Endothelial cell of umbilical vein (primary cell): ENCODE results near the gene COL1A1. TPM values are rescaled to one million over a fixed set of nuclear protein-coding genes. Genes with fewer than 3 reads are reported as not detected.

Source experiments
- BruUV-seq: library from RNA; stranded (reverse); fragments of 400-500 nt; replicated peaks from 2 replicates; lab custom pipeline; 2021; lab: Mats Ljungman, UMichigan
- CTCF ChIA-PET: fragments of 300-600, 350-600 bp; sonication (Branson Sonifier 250); formaldehyde crosslinking; loops from one replicate; lab custom pipeline; 2021; ENCODE audit warnings: antibody characterized with exemption, inconsistent platforms; lab: Charles Lee
- POLR2A ChIA-PET: fragments of 300-600, 350-600 bp; sonication (Branson Sonifier 250); formaldehyde crosslinking; loops from one replicate; lab custom pipeline; 2021; ENCODE audit warnings: antibody characterized with exemption, inconsistent platforms; lab: Charles Lee
- DNase-seq: peaks from one replicate; pipeline ENCODE4 v3.0.0-alpha.2; 2011; ENCODE audit warnings: low read depth, low spot score
- FAIRE-seq: peaks from 2 replicates; lab custom pipeline; 2011; peaks lifted over from hg19 to GRCh38; lab: Jason Lieb, UNC
- H2AFZ ChIP-seq: 2 replicates; pipeline ENCODE4 v1.6.0; 2012; ENCODE audit warnings: low read depth, low read length, control low read depth, inconsistent platforms
- H3K27ac ChIP-seq: 2 replicates; pipeline ENCODE4 v1.5.1; 2011; ENCODE audit warnings: low read depth, mild to moderate bottlenecking, control low read depth, low read length, moderate library complexity; ENCODE audit not compliant: insufficient read depth
- H3K27me3 ChIP-seq, 2 experiments: 2 replicates each; pipeline versions ENCODE4 v1.6.0 to v1.6.1; 2011; ENCODE audit warnings: low read length in 2 of 2, mixed read lengths in 1 of 2; ENCODE audit not compliant: control insufficient read depth in 2 of 2, insufficient read depth in 2 of 2
- H3K36me3 ChIP-seq, 2 experiments: 2 replicates in 1 of 2; 3 replicates in 1 of 2; pipeline ENCODE4 v1.5.1; 2011; ENCODE audit warnings: low read length in 2 of 2, mild to moderate bottlenecking in 1 of 2, moderate library complexity in 1 of 2; ENCODE audit not compliant: control insufficient read depth in 2 of 2, insufficient read depth in 2 of 2; ENCODE audit errors: extremely low read depth in 1 of 2
- H3K4me1 ChIP-seq: 3 replicates; pipeline ENCODE4 v1.5.1; 2011; ENCODE audit warnings: mild to moderate bottlenecking, low read length; ENCODE audit not compliant: control insufficient read depth, insufficient read depth; ENCODE audit errors: extremely low read depth
- H3K4me2 ChIP-seq: 2 replicates; pipeline ENCODE4 v1.6.1; 2011; ENCODE audit warnings: low read length, control low read depth, mixed read lengths; ENCODE audit not compliant: insufficient read depth
- H3K4me3 ChIP-seq, 3 experiments: fragments of 200-600 bp in 1 of 3; sonication (generic), shearing (Covaris generic) in 1 of 3; replicated peaks in 1 of 3; 2 replicates each; pipeline ENCODE4 v1.5.1; 2011 to 2016; ENCODE audit warnings: control low read depth in 3 of 3, low read length in 3 of 3, mild to moderate bottlenecking in 2 of 3, inconsistent platforms in 1 of 3, low read depth in 1 of 3, moderate library complexity in 1 of 3; ENCODE audit not compliant: insufficient read depth in 1 of 3
- H3K79me2 ChIP-seq: 2 replicates; pipeline ENCODE4 v1.6.0; 2012; ENCODE audit warnings: low read length, inconsistent platforms; ENCODE audit not compliant: control insufficient read depth, insufficient read depth
- H3K9ac ChIP-seq: replicated peaks from 2 replicates; pipeline ENCODE3; 2011; ENCODE audit warnings: low read length, control low read depth; ENCODE audit not compliant: insufficient read depth; ENCODE audit errors: extremely low read depth
- H3K9me1 ChIP-seq: replicated peaks from 3 replicates; pipeline ENCODE4 v1.6.0; 2011; ENCODE audit warnings: mild to moderate bottlenecking, low read length; ENCODE audit not compliant: control insufficient read depth, insufficient read depth; ENCODE audit errors: extremely low read depth
- H3K9me3 ChIP-seq: replicated peaks from 2 replicates; pipeline ENCODE4 v1.5.1; 2012; ENCODE audit warnings: low read length, inconsistent platforms; ENCODE audit not compliant: control insufficient read depth, insufficient read depth
- H4K20me1 ChIP-seq: replicated peaks from 2 replicates; pipeline ENCODE3; 2011; ENCODE audit warnings: mild to moderate bottlenecking, low read length; ENCODE audit not compliant: control insufficient read depth, insufficient read depth; ENCODE audit errors: extremely low read depth
- CTCF ChIP-seq, 2 donors: IDR thresholded peaks; 1 replicate in 1 of 2; 2 replicates in 1 of 2; pipeline ENCODE4 v1.5.1; 2011; ENCODE audit warnings: low read length in 2 of 2, mild to moderate bottlenecking in 2 of 2, moderate library complexity in 2 of 2, control low read depth in 1 of 2, inconsistent platforms in 1 of 2, low read depth in 1 of 2; ENCODE audit not compliant: insufficient read depth in 1 of 2; ENCODE audit errors: extremely low read depth in 1 of 2
- EZH2 ChIP-seq: IDR thresholded peaks from 2 replicates; pipeline ENCODE4 v1.6.1; 2012; ENCODE audit warnings: borderline replicate concordance, low read depth, mild to moderate bottlenecking, moderate library complexity, low read length, inconsistent platforms; ENCODE audit not compliant: severe bottlenecking
- FOS ChIP-seq: IDR thresholded peaks from 2 replicates; pipeline ENCODE4 v1.6.1; 2011; ENCODE audit warnings: mild to moderate bottlenecking, low read length, moderate library complexity, borderline replicate concordance; ENCODE audit not compliant: insufficient read depth
- GATA2 ChIP-seq: IDR thresholded peaks from 2 replicates; pipeline ENCODE4 v1.7.0; 2011; ENCODE audit warnings: low read depth, mild to moderate bottlenecking, moderate library complexity, mixed read lengths, low read length; ENCODE audit not compliant: insufficient read length, insufficient read depth
- JUN ChIP-seq: IDR thresholded peaks from 2 replicates; pipeline ENCODE4 v1.6.1; 2011; ENCODE audit warnings: borderline replicate concordance, low read depth; ENCODE audit not compliant: insufficient read length, insufficient read depth
- MYC ChIP-seq: IDR thresholded peaks from one replicate; pipeline ENCODE4 v1.6.1; 2011; ENCODE audit warnings: mild to moderate bottlenecking, low read depth, low read length
- POLR2A ChIP-seq: IDR thresholded peaks from 2 replicates; pipeline ENCODE4 v1.6.1; 2012; ENCODE audit warnings: low read depth, mild to moderate bottlenecking, control low read depth, low read length
- POLR2AphosphoS5 ChIP-seq: IDR thresholded peaks from 2 replicates; pipeline ENCODE4 v1.6.1; 2012; ENCODE audit warnings: low read depth, mild to moderate bottlenecking, control low read depth, low read length, moderate library complexity; ENCODE audit not compliant: insufficient read depth
- dilution Hi-C: fragments of 300-500 bp; cut with MboI; formaldehyde crosslinking; loops from one replicate; pipeline ENCODE4 v1.15.0; 2019; ENCODE audit warnings: low sequenced_read_pairs; ENCODE audit not compliant: extremely low pct_ligation_motif_present
- intact Hi-C: fragments of 100-400 bp; cut with micrococcal nuclease; formaldehyde crosslinking; loops from one replicate; pipeline ENCODE4 v1.10.0; 2022
- polyA plus RNA-seq, 4 experiments: library from polyadenylated mRNA; depleted of rRNA in 3 of 4; stranded (reverse) in 3 of 4; unstranded in 1 of 4; fragments of >200 nt; gene quantifications; 2 replicates each; pipeline versions ENCODE4 v1.2.1 to v1.2.3, GENCODE V29; 2011 to 2012; ENCODE audit warnings: missing spikeins in 1 of 4
- total RNA-seq: library from RNA; stranded (reverse); gene quantifications from 2 replicates; pipeline ENCODE4 v1.2.3, GENCODE V29; 2021
- TF ChIP-seq, protein P1 (sequence below): IDR thresholded peaks from 2 replicates; pipeline ENCODE4 v1.6.1; 2011; ENCODE audit not compliant: insufficient read depth, insufficient read length

COL1A1 gene
- total and polyA plus RNA-seq, 2 donors (not counting 3 experiments of a cell fraction or from before 2014, with no cell fraction given) = 0.07 TPM

- no peaks in the 10 kb centered on the region for H3K27me3 ChIP-seq
- dilution Hi-C loops = no loop called here
- DNase-seq = no peak
- H3K4me2 ChIP-seq = no peak within 1 kb of the TSS
- CTCF ChIA-PET = interaction anchor here (0.9 to 3.6 kb wide), 7 partner anchors 10 to 72 kb away, joined by 3 to 15 read pairs (median 5); no protein-coding TSS in a partner anchor
- TF ChIP-seq POLR2AphosphoS5 (no peak), JUN (no peak), CTCF (IDR thresholded peaks at IDR 0.05; ENCODE audit: extremely low read depth in 1 of 2, insufficient read depth in 1 of 2, low read depth in 1 of 2, low read length in 2 of 2) (no peak), GATA2 (no peak), POLR2A (no peak), FOS (no peak), MYC (no peak), EZH2 (no peak)
- TF ChIP-seq, protein P1, sequence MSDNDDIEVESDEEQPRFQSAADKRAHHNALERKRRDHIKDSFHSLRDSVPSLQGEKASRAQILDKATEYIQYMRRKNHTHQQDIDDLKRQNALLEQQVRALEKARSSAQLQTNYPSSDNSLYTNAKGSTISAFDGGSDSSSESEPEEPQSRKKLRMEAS = no peak
- peaks cover 3% of the 10 kb centered on the region for H3K4me1 ChIP-seq
- H3K9me1 ChIP-seq = no peaks in the 10 kb centered on the region
- no peaks in the 10 kb centered on the region for H3K79me2 ChIP-seq
- H3K9ac ChIP-seq = no peak within 1 kb of the TSS
- POLR2A ChIA-PET = no interaction called here
- H2AFZ ChIP-seq = no peak within 1 kb of the TSS
- intact Hi-C loops = no loop called here
- BruUV-seq = no TSS peak
- no peaks in the 10 kb centered on the region for H3K9me3 ChIP-seq
- H3K36me3 ChIP-seq = no peaks in the 10 kb centered on the region
- H3K4me3 ChIP-seq = no peak within 1 kb of the TSS
- H3K27ac ChIP-seq = no peak within 1 kb of the TSS
- no peaks in the 10 kb centered on the region for H4K20me1 ChIP-seq
- FAIRE-seq = no peak
These were observed 35.4 kb downstream of the COL1A1 start, which contains the start of gene SGCA for GRCh38 chr17:50165867-50166517. Gene SGCA, plus strand, starts transcription at chr17:50166005. Its CDS starts 36 bp downstream, at chr17:50166041.
